Hepatocyte (in vitro differentiated cells): ENCODE measurements around the gene OTOGL. TPM values are rescaled to one million over a fixed set of nuclear protein-coding genes. Genes with fewer than 3 reads are reported as not detected.

Source experiments
- DNase-seq: peaks from one replicate; pipeline ENCODE4 v3.0.0-alpha.2; 2016; ENCODE audit warnings: low spot score
- H2AFZ ChIP-seq: fragments of 200-600 bp; sonication (generic); 2 replicates; pipeline ENCODE4 v1.6.0; 2016; ENCODE audit warnings: antibody characterized with exemption, mild to moderate bottlenecking
- H3K27ac ChIP-seq: fragments of 200-600 bp; sonication (generic); 2 replicates; pipeline ENCODE4 v1.5.1; 2016; ENCODE audit warnings: mild to moderate bottlenecking
- H3K27me3 ChIP-seq: fragments of 200-600 bp; sonication (generic); 2 replicates; pipeline ENCODE4 v1.6.1; 2016
- H3K36me3 ChIP-seq: fragments of 200-600 bp; sonication (generic); replicated peaks from 2 replicates; pipeline ENCODE4 v1.5.1; 2016; ENCODE audit warnings: low read depth; ENCODE audit not compliant: insufficient read depth
- H3K4me1 ChIP-seq: fragments of 200-600 bp; sonication (generic); 2 replicates; pipeline ENCODE4 v1.5.1; 2016; ENCODE audit warnings: mild to moderate bottlenecking, moderate library complexity; ENCODE audit not compliant: insufficient read depth
- H3K4me2 ChIP-seq: fragments of 200-600 bp; sonication (generic); 2 replicates; pipeline ENCODE4 v1.6.0; 2016
- H3K4me3 ChIP-seq: fragments of 200-600 bp; sonication (generic); 2 replicates; pipeline ENCODE4 v1.5.1; 2016; ENCODE audit warnings: mild to moderate bottlenecking
- H3K79me2 ChIP-seq: fragments of 200-600 bp; sonication (generic); 2 replicates; pipeline ENCODE4 v1.6.0; 2017; ENCODE audit warnings: mild to moderate bottlenecking
- H3K9me2 ChIP-seq: fragments of 200-600 bp; sonication (generic); replicated peaks from 2 replicates; pipeline ENCODE4 v1.6.0; 2017; ENCODE audit warnings: mild to moderate bottlenecking; ENCODE audit not compliant: insufficient read depth
- H3K9me3 ChIP-seq: fragments of 200-600 bp; sonication (generic); 2 replicates; pipeline ENCODE4 v1.5.1; 2016; ENCODE audit warnings: low read depth, mild to moderate bottlenecking
- H4K20me1 ChIP-seq: fragments of 200-600 bp; sonication (generic); 2 replicates; pipeline ENCODE4 v1.6.0; 2016; ENCODE audit warnings: mild to moderate bottlenecking; ENCODE audit not compliant: insufficient read depth, poor library complexity, severe bottlenecking
- CTCF ChIP-seq: fragments of 200-600 bp; sonication (generic); IDR thresholded peaks from 2 replicates; pipeline ENCODE4 v1.5.1; 2016; ENCODE audit warnings: antibody characterized with exemption, mild to moderate bottlenecking; ENCODE audit not compliant: poor library complexity
- EZH2 ChIP-seq: fragments of 200-600 bp; sonication (generic); IDR thresholded peaks from 2 replicates; pipeline ENCODE4 v1.6.1; 2016; ENCODE audit warnings: antibody characterized with exemption, mild to moderate bottlenecking, borderline replicate concordance
- EZH2phosphoT487 ChIP-seq: fragments of 200-600 bp; sonication (generic); IDR thresholded peaks from one replicate; pipeline ENCODE4 v1.6.1; 2018; ENCODE audit warnings: antibody characterized with exemption, mild to moderate bottlenecking, low read depth, moderate library complexity; ENCODE audit not compliant: unreplicated experiment, severe bottlenecking
- WGBS: methylation state at CpG from one replicate; pipeline ENCODE4 v1.1.6; 2016; ENCODE audit warnings: low lambda C conversion rate; ENCODE audit errors: missing lambda C conversion rate; 5-methylcytosine and 5-hydroxymethylcytosine counted together
- polyA plus RNA-seq: library from polyadenylated mRNA; unstranded; fragments of >200 nt; fragmentation: Nextera tagmentation; extraction: Ambion mirVana; gene quantifications from 2 replicates; pipeline ENCODE4 v1.2.1, GENCODE V29; 2016
- total RNA-seq: library from RNA; depleted of rRNA; stranded (reverse); fragments of >200 nt; gene quantifications from 2 replicates; pipeline ENCODE4 v1.2.3, GENCODE V29; 2014

OTOGL gene
- total and polyA plus RNA-seq, 2 experiments from 2014 or later, result 0.33 TPM; not detected in 1

- Histone ChIP-seq H3K79me2 (no peaks in the 10 kb centered on the region), H3K4me3 (no peak overlapping the region), H3K4me2 (no peak overlapping the region), H3K36me3 (no peaks in the 10 kb centered on the region), H3K9me2 (no peaks in the 10 kb centered on the region), H3K27me3 (no peaks in the 10 kb centered on the region), H4K20me1 (no peaks in the 10 kb centered on the region), H3K4me1 (peaks cover 4% of the 10 kb centered on the region), H2AFZ (no peak overlapping the region), H3K27ac (no peak overlapping the region), H3K9me3 (no peaks in the 10 kb centered on the region)
- 55% methylated on average over 2 of the region's 2 CpGs for WGBS
- no peak for TF ChIP-seq EZH2phosphoT487
- TF ChIP-seq EZH2, result no peak
- no peak for TF ChIP-seq CTCF
- DNase-seq, result no peak
These were observed 19.4 kb downstream of the OTOGL start for GRCh38 chr12:80118565-80119324.

- H3K36me3 ChIP-seq, result no peaks in the 10 kb centered on the region
- TF ChIP-seq EZH2 (no peak), EZH2phosphoT487 (no peak), CTCF (no peak)
- WGBS, result 91% methylated on average over 3 of the region's 3 CpGs
- H3K79me2 ChIP-seq, result no peaks in the 10 kb centered on the region
- peaks cover 4% of the 10 kb centered on the region for H3K4me1 ChIP-seq
- no peak overlapping the region for H2AFZ ChIP-seq
- no peak overlapping the region for H3K4me2 ChIP-seq
- no peak for DNase-seq
- H3K4me3 ChIP-seq, result no peak overlapping the region
- H3K27ac ChIP-seq, result no peak overlapping the region
- no peaks in the 10 kb centered on the region for H4K20me1 ChIP-seq
- H3K9me3 ChIP-seq, result no peaks in the 10 kb centered on the region
- H3K9me2 ChIP-seq, result no peaks in the 10 kb centered on the region
- H3K27me3 ChIP-seq, result no peaks in the 10 kb centered on the region
These were observed 21.7 kb downstream of the OTOGL start for GRCh38 chr12:80120994-80121393.

DNA sequence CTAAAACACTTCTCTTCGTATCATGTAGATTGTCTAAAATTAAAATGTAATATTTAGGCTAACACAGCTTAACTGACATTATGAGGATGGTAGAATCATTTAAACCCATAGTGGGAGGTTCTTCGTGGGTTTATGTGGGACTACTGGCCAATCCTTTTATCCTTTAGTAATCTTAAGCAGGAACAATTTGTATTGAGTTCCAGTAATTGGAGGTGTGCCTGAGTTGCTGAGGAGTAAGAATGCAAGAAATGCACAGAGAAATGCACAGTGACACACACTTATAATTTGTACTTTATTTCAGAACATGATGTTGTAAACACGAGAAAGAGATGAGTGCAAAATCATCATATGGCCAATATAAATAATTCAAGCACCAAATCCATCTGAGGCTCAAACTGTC is 22.3 kb downstream of the OTOGL start:
- H3K9me3 ChIP-seq, result no peaks in the 10 kb centered on the region

More for the DNA sequence above, 22.3 kb downstream of the OTOGL start:
- Histone ChIP-seq H3K27ac (no peak overlapping the region), H3K79me2 (no peaks in the 10 kb centered on the region), H4K20me1 (no peaks in the 10 kb centered on the region), H3K36me3 (no peaks in the 10 kb centered on the region), H3K27me3 (no peaks in the 10 kb centered on the region), H3K9me2 (no peaks in the 10 kb centered on the region), H3K4me2 (no peak overlapping the region), H3K4me3 (no peak overlapping the region), H3K4me1 (peaks cover 4% of the 10 kb centered on the region), H2AFZ (no peak overlapping the region)
- WGBS, result 74% methylated on average over 3 of the region's 3 CpGs
- no peak for DNase-seq
- TF ChIP-seq CTCF (no peak), EZH2phosphoT487 (no peak), EZH2 (no peak)
